ENCODE measurements around the gene MN1. TPM values are rescaled to one million over a fixed set of nuclear protein-coding genes. Genes with fewer than 3 reads are reported as not detected.

Gene MN1
- total RNA-seq, 3 donors from 2014 or later, result 0.49 to 7.6 (median 1.8) TPM

GRCh38 chr22:27793576-27793975 is 8.0 kb downstream of the MN1 start:
- intact Hi-C loops (cut with DNase I, micrococcal nuclease), result no loop called here
- no peak for ATAC-seq
- Histone ChIP-seq H3K9me3 (no peaks in the 10 kb centered on the region), H3K36me3 (ENCODE audit: low read depth) (no peaks in the 10 kb centered on the region), H3K4me1 (ENCODE audit: low read depth) (no peaks in the 10 kb centered on the region), H3K4me3 (no peak overlapping the region)
- no peak for DNase-seq
- TF ChIP-seq CTCF (IDR thresholded peaks at IDR 0.05), result no peak

- no peaks in the 10 kb centered on the region for H3K36me3 ChIP-seq (ENCODE audit: low read depth)
- intact Hi-C loops (cut with DNase I, micrococcal nuclease), result no loop called here
- ATAC-seq (no peak), DNase-seq (no peak)
- H3K4me1 ChIP-seq (ENCODE audit: low read depth), result no peaks in the 10 kb centered on the region
- no peaks in the 10 kb centered on the region for H3K9me3 ChIP-seq
- no peak overlapping the region for H3K4me3 ChIP-seq
- TF ChIP-seq CTCF (IDR thresholded peaks at IDR 0.05), result no peak
These were observed 8.9 kb downstream of the MN1 start for GRCh38 chr22:27792452-27793161.

- TF ChIP-seq CTCF (IDR thresholded peaks at IDR 0.05), result no peak
- DNase-seq (no peak), ATAC-seq (no peak)
- Histone ChIP-seq H3K4me3 (no peak overlapping the region), H3K9me3 (no peaks in the 10 kb centered on the region), H3K36me3 (ENCODE audit: low read depth) (no peaks in the 10 kb centered on the region), H3K4me1 (ENCODE audit: low read depth) (no peaks in the 10 kb centered on the region)
- intact Hi-C loops (cut with DNase I, micrococcal nuclease), result no loop called here
These were observed 9.7 kb downstream of the MN1 start for GRCh38 chr22:27791859-27792241.

GRCh38 chr22:27791159-27791858 is 10.2 kb downstream of the MN1 start:
- no peaks in the 10 kb centered on the region for H3K36me3 ChIP-seq (ENCODE audit: low read depth)
- H3K9me3 ChIP-seq, result no peaks in the 10 kb centered on the region
- no peak overlapping the region for H3K4me3 ChIP-seq
- intact Hi-C loops (cut with DNase I, micrococcal nuclease), result no loop called here
- H3K4me1 ChIP-seq (ENCODE audit: low read depth), result no peaks in the 10 kb centered on the region
- ATAC-seq (no peak), DNase-seq (no peak)
- no peak for TF ChIP-seq CTCF (IDR thresholded peaks at IDR 0.05)

- intact Hi-C loops (cut with DNase I, micrococcal nuclease), result no loop called here
These were observed 11.0 kb downstream of the MN1 start for GRCh38 chr22:27790376-27791158.

More at GRCh38 chr22:27790376-27791158, 11.0 kb downstream of the MN1 start:
- ATAC-seq, result no peak
- Histone ChIP-seq H3K9me3 (no peaks in the 10 kb centered on the region), H3K4me1 (ENCODE audit: low read depth) (no peaks in the 10 kb centered on the region), H3K36me3 (ENCODE audit: low read depth) (no peaks in the 10 kb centered on the region), H3K4me3 (no peak overlapping the region)
- DNase-seq, result no peak
- TF ChIP-seq CTCF (IDR thresholded peaks at IDR 0.05), result no peak

All from mucosa of descending colon (tissue), 3 donors.